IPS-18c (cell line): Measurements from ENCODE around the gene RAD51B.

ENCODE experiments used
- H3K4me3 ChIP-seq: 2 replicates; pipeline ENCODE4 v1.7.0; 2013; ENCODE audit warnings: low read depth, mild to moderate bottlenecking, low read length, moderate library complexity; ENCODE audit not compliant: insufficient read depth
- H3K9me3 ChIP-seq: one replicate; pipeline ENCODE4 v1.6.1; 2013; ENCODE audit warnings: mild to moderate bottlenecking, low read length, moderate library complexity; ENCODE audit not compliant: control insufficient read depth, insufficient read depth

The RAD51B gene

GRCh38 chr14:68193970-68194681 is 374.5 kb downstream of the RAD51B start:
- Histone ChIP-seq H3K4me3 (no peak overlapping the region), H3K9me3 (no peaks in the 10 kb centered on the region)

- Histone ChIP-seq H3K4me3 (no peak overlapping the region), H3K9me3 (no peaks in the 10 kb centered on the region)
Observed at GRCh38 chr14:68195126-68195525, 375.5 kb downstream of the RAD51B start.

GRCh38 chr14:68198713-68199495 is 379.3 kb downstream of the RAD51B start:
- Histone ChIP-seq H3K4me3 (no peak overlapping the region), H3K9me3 (no peaks in the 10 kb centered on the region)

- Histone ChIP-seq H3K9me3 (no peaks in the 10 kb centered on the region), H3K4me3 (no peak overlapping the region)
Observed at GRCh38 chr14:68199554-68200151, 380.1 kb downstream of the RAD51B start.

GRCh38 chr14:68203871-68204270 is 384.3 kb downstream of the RAD51B start:
- Histone ChIP-seq H3K4me3 (no peak overlapping the region), H3K9me3 (no peaks in the 10 kb centered on the region)

- no peak overlapping the region for H3K4me3 ChIP-seq
- no peaks in the 10 kb centered on the region for H3K9me3 ChIP-seq
Observed at GRCh38 chr14:68208218-68208617, 388.6 kb downstream of the RAD51B start.

- Histone ChIP-seq H3K9me3 (no peaks in the 10 kb centered on the region), H3K4me3 (no peak overlapping the region)
Observed at GRCh38 chr14:68208626-68209317, 389.2 kb downstream of the RAD51B start.

GRCh38 chr14:68210729-68211299 is 391.2 kb downstream of the RAD51B start:
- Histone ChIP-seq H3K4me3 (no peak overlapping the region), H3K9me3 (no peaks in the 10 kb centered on the region)

- Histone ChIP-seq H3K9me3 (no peaks in the 10 kb centered on the region), H3K4me3 (no peak overlapping the region)
Observed at GRCh38 chr14:68211421-68211820, 391.8 kb downstream of the RAD51B start.

- Histone ChIP-seq H3K4me3 (no peak overlapping the region), H3K9me3 (no peaks in the 10 kb centered on the region)
Observed at GRCh38 chr14:68211886-68212285, 392.3 kb downstream of the RAD51B start.

GRCh38 chr14:68212361-68212760 is 392.8 kb downstream of the RAD51B start:
- H3K9me3 ChIP-seq = no peaks in the 10 kb centered on the region

GRCh38 chr14:68214431-68214830 is 394.9 kb downstream of the RAD51B start:
- Histone ChIP-seq H3K9me3 (no peaks in the 10 kb centered on the region), H3K4me3 (no peak overlapping the region)

More at GRCh38 chr14:68212361-68212760, 392.8 kb downstream of the RAD51B start:
- no peak overlapping the region for H3K4me3 ChIP-seq

GRCh38 chr14:68215629-68216028 is 396.1 kb downstream of the RAD51B start:
- H3K4me3 ChIP-seq = no peak overlapping the region
- no peaks in the 10 kb centered on the region for H3K9me3 ChIP-seq

- Histone ChIP-seq H3K4me3 (no peak overlapping the region), H3K9me3 (no peaks in the 10 kb centered on the region)
Observed at GRCh38 chr14:68216079-68216478, 396.5 kb downstream of the RAD51B start.

- no peaks in the 10 kb centered on the region for H3K9me3 ChIP-seq
- no peak overlapping the region for H3K4me3 ChIP-seq
Observed at GRCh38 chr14:68216957-68217356, 397.4 kb downstream of the RAD51B start.

- Histone ChIP-seq H3K9me3 (no peaks in the 10 kb centered on the region), H3K4me3 (no peak overlapping the region)
Observed at GRCh38 chr14:68217791-68218340, 398.3 kb downstream of the RAD51B start.

GRCh38 chr14:68219407-68219806 is 399.8 kb downstream of the RAD51B start:
- H3K4me3 ChIP-seq = no peak overlapping the region
- no peaks in the 10 kb centered on the region for H3K9me3 ChIP-seq
